ENCODE results near the gene MYO10.

The MYO10 gene

DNA sequence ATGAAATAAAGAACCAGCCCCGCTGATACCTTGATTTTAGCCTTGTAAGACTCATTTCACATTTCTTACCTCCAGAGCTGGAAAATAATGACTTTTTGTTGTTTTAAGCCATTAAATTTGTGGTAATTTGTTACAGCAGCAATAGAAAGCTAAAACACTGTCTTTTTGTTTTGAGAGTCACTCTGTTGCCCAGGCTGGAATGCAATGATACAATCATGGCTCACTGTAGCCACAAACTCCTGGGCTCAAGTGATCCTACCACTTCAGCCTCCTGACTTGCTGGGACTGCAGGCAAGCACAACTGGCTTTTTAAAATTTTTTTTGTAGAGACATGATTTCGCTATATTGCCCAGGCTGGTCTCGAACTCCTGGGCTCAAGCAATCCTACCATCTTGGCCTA, 34.7 kb upstream of the MYO10 start:
- H3K27me3 ChIP-seq (ENCODE audit: control insufficient read depth in 1 of 2, insufficient read depth in 2 of 2, low read length in 2 of 2) = no peaks in the 10 kb centered on the region
- no peak overlapping the region for H3K9ac ChIP-seq (ENCODE audit: low read depth in 1 of 2, low read length in 2 of 2)
- no peaks in the 10 kb centered on the region for H3K36me3 ChIP-seq (ENCODE audit: control insufficient read depth in 1 of 2, insufficient read depth in 2 of 2, low read length in 2 of 2)

DNA sequence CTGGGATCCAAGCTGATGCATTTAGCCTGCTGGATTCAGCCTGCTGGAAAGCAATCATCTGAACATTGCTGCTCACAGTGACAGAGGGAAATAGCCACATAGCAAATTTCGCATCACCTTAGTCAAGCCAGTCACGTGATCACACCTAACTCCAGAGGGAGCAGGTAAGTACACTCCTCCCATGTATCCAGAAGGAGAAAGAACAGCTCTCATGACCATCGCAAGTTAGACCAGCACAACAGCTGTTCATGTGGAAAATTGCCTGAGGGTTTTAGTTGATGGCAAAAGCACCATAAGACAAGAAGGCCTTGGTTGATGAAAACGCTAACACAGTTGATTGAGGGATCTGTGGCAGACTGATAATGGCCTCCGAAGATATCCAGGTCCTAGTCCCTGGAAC, 34.2 kb upstream of the MYO10 start:
- Histone ChIP-seq H3K9me3 (ENCODE audit: control insufficient read depth in 1 of 2, low read length in 2 of 2) (no peaks in the 10 kb centered on the region), H3K4me1 (ENCODE audit: control insufficient read depth in 1 of 2, insufficient read depth in 2 of 2, low read length in 2 of 2) (no peaks in the 10 kb centered on the region)

More for the DNA sequence above, 34.7 kb upstream of the MYO10 start:
- Histone ChIP-seq H3K4me1 (ENCODE audit: control insufficient read depth in 1 of 2, insufficient read depth in 2 of 2, low read length in 2 of 2) (no peaks in the 10 kb centered on the region), H3K9me3 (ENCODE audit: control insufficient read depth in 1 of 2, low read length in 2 of 2) (no peaks in the 10 kb centered on the region), H3K27ac (ENCODE audit: low read depth, low read length) (no peak overlapping the region), H3K4me3 (ENCODE audit: low read depth in 1 of 2, low read length in 2 of 2) (no peak overlapping the region)

DNA sequence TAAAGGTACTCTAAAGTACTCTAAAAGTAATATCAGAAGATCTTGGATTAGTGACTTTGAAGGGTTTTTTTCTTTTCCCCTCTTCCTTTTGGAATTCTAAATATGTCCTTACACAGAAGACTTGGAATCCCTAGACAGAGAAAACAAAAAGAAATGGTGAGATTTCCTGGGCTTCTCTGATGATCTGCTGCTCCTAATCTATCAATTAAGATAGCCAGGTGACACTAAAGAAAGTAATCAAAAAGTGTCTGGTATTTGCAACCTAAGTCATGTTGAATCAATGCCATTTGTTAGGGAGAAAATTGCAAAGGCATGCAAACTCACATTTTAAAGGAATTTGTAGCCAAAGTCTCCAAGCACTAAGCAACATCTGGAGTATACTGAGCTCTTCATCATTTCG, 29.5 kb upstream of the MYO10 start:
- Histone ChIP-seq H3K9ac (ENCODE audit: low read depth in 1 of 2, low read length in 2 of 2) (no peak overlapping the region), H3K4me1 (ENCODE audit: control insufficient read depth in 1 of 2, insufficient read depth in 2 of 2, low read length in 2 of 2) (no peaks in the 10 kb centered on the region), H3K9me3 (ENCODE audit: control insufficient read depth in 1 of 2, low read length in 2 of 2) (no peaks in the 10 kb centered on the region), H3K36me3 (ENCODE audit: control insufficient read depth in 1 of 2, insufficient read depth in 2 of 2, low read length in 2 of 2) (no peaks in the 10 kb centered on the region), H3K27me3 (ENCODE audit: control insufficient read depth in 1 of 2, insufficient read depth in 2 of 2, low read length in 2 of 2) (no peaks in the 10 kb centered on the region), H3K4me3 (ENCODE audit: low read depth in 1 of 2, low read length in 2 of 2) (no peak overlapping the region), H3K27ac (ENCODE audit: low read depth, low read length) (no peak overlapping the region)

More for the DNA sequence above, 34.2 kb upstream of the MYO10 start:
- H3K27me3 ChIP-seq (ENCODE audit: control insufficient read depth in 1 of 2, insufficient read depth in 2 of 2, low read length in 2 of 2) = no peaks in the 10 kb centered on the region
- H3K36me3 ChIP-seq (ENCODE audit: control insufficient read depth in 1 of 2, insufficient read depth in 2 of 2, low read length in 2 of 2) = no peaks in the 10 kb centered on the region
- H3K27ac ChIP-seq (ENCODE audit: low read depth, low read length) = no peak overlapping the region
- no peak overlapping the region for H3K4me3 ChIP-seq (ENCODE audit: low read depth in 1 of 2, low read length in 2 of 2)
- H3K9ac ChIP-seq (ENCODE audit: low read depth in 1 of 2, low read length in 2 of 2) = no peak overlapping the region

DNA sequence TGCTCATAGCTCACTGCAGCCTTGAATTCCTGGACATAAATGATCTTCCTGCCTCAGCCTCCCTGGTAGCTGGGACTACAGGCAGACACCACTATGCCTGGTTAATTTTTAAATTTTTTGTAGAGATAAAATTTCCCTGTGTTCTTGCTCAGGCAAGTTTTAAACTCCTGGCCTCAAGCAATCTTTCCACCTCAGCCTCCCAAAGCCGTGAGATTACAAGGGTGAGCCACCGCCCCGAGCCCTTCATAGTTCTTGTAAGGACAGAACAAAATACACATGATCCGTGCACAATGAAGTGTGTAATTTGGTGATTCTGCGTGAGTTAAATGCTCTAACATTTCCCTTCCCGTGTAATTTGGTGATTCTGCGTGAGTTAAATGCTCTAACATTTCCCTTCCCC, 27.7 kb upstream of the MYO10 start:
- no peaks in the 10 kb centered on the region for H3K9me3 ChIP-seq (ENCODE audit: control insufficient read depth in 1 of 2, low read length in 2 of 2)
- no peaks in the 10 kb centered on the region for H3K27me3 ChIP-seq (ENCODE audit: control insufficient read depth in 1 of 2, insufficient read depth in 2 of 2, low read length in 2 of 2)

DNA sequence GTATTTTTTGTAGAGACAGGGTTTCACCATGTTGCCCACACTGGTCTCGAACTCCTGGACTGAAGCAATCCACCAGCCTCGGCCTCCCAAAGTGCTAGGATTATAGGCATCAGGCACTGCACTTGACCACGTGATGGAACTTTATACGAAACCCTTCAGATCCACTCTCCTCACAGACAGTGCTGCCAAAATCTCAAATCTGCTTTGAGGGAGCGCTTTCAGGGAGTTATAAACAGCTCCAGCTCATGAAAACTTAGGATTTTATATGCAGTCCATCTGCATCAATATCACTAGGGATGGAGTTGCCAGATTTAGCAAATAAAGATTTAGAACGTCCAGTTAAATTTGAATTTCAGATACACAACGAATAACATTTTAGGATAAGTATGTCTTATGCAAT, 25.0 kb upstream of the MYO10 start:
- Histone ChIP-seq H3K4me3 (ENCODE audit: low read depth in 1 of 2, low read length in 2 of 2) (no peak overlapping the region), H3K9ac (ENCODE audit: low read depth in 1 of 2, low read length in 2 of 2) (no peak overlapping the region), H3K9me3 (ENCODE audit: control insufficient read depth in 1 of 2, low read length in 2 of 2) (no peaks in the 10 kb centered on the region), H3K27ac (ENCODE audit: low read depth, low read length) (no peak overlapping the region), H3K4me1 (ENCODE audit: control insufficient read depth in 1 of 2, insufficient read depth in 2 of 2, low read length in 2 of 2) (no peaks in the 10 kb centered on the region), H3K27me3 (ENCODE audit: control insufficient read depth in 1 of 2, insufficient read depth in 2 of 2, low read length in 2 of 2) (no peaks in the 10 kb centered on the region), H3K36me3 (ENCODE audit: control insufficient read depth in 1 of 2, insufficient read depth in 2 of 2, low read length in 2 of 2) (no peaks in the 10 kb centered on the region)

More for the DNA sequence above, 27.7 kb upstream of the MYO10 start:
- H3K4me1 ChIP-seq (ENCODE audit: control insufficient read depth in 1 of 2, insufficient read depth in 2 of 2, low read length in 2 of 2) = no peaks in the 10 kb centered on the region
- no peak overlapping the region for H3K9ac ChIP-seq (ENCODE audit: low read depth in 1 of 2, low read length in 2 of 2)
- H3K4me3 ChIP-seq (ENCODE audit: low read depth in 1 of 2, low read length in 2 of 2) = no peak overlapping the region
- H3K27ac ChIP-seq (ENCODE audit: low read depth, low read length) = no peak overlapping the region
- no peaks in the 10 kb centered on the region for H3K36me3 ChIP-seq (ENCODE audit: control insufficient read depth in 1 of 2, insufficient read depth in 2 of 2, low read length in 2 of 2)

DNA sequence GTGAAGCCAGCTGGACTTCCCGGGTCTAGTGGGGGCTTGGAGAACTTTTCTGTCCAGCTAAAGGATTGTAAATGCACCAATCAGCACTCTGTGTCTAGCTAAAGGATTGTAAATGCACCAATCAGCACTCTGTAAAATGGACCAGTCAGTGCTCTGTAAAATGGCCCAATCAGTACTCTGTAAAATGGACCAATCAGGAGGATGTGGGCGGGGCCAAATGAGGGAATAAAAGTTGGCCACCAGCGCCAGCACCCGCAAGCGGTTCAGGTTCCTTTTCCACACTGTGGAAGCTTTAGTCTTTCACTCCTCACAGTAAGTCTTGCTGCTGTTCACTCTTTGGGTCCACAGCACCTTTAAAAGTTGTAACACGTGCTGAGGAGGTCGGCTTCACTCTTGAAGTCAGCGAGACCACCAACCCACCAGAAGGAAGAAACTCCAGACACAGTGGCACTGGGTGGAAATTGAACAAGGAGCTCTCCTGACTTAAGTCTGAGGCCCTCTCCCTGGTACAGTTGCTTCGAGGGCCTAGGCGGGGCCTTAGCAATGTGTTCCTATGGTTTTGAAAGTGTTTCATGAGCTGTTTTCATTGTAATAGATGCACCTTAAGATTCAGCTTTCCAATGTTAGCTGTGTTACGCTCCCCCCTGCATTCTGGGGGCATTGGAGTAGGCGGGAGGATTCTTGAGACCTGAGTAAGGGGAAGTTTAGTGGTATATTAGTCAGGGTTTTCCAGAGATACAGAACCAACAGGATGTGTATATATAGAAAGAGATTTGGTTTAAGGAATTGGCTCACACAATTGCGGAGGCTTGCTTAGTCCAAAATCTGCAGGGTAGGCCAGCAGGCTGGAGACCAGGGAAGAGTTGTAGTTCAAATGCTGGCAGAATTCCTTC, 21.5 kb upstream of the MYO10 start:
- Histone ChIP-seq H3K9ac (ENCODE audit: low read depth in 1 of 2, low read length in 2 of 2) (no peak overlapping the region), H3K27me3 (ENCODE audit: control insufficient read depth in 1 of 2, insufficient read depth in 2 of 2, low read length in 2 of 2) (no peaks in the 10 kb centered on the region), H3K4me3 (ENCODE audit: low read depth in 1 of 2, low read length in 2 of 2) (no peak overlapping the region), H3K9me3 (ENCODE audit: control insufficient read depth in 1 of 2, low read length in 2 of 2) (no peaks in the 10 kb centered on the region), H3K36me3 (ENCODE audit: control insufficient read depth in 1 of 2, insufficient read depth in 2 of 2, low read length in 2 of 2) (no peaks in the 10 kb centered on the region), H3K27ac (ENCODE audit: low read depth, low read length) (no peak overlapping the region), H3K4me1 (ENCODE audit: control insufficient read depth in 1 of 2, insufficient read depth in 2 of 2, low read length in 2 of 2) (peaks cover 0 to 6% of the 10 kb centered on the region in 2 donors)

DNA sequence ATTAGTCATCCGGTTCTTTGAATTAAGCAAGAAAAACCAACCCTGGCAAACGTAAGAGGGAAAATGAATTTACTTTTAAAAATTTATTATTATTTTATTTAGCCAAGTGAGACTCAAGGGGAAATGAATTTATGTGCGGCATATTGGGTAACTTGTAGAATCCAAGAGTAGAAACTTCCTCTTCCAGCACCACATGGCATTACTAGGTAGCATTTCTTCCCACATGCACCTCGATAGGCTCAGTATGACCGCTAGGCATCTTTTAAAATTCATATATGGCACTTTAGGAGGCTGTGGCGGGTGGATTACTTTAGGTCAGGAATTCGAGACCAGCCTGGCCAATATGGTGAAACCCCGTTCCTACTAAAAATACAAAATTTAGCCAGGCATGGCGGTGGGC, 17.6 kb upstream of the MYO10 start:
- Histone ChIP-seq H3K27ac (ENCODE audit: low read depth, low read length) (no peak overlapping the region), H3K4me3 (ENCODE audit: low read depth in 1 of 2, low read length in 2 of 2) (no peak overlapping the region), H3K36me3 (ENCODE audit: control insufficient read depth in 1 of 2, insufficient read depth in 2 of 2, low read length in 2 of 2) (no peaks in the 10 kb centered on the region), H3K9ac (ENCODE audit: low read depth in 1 of 2, low read length in 2 of 2) (no peak overlapping the region), H3K27me3 (ENCODE audit: control insufficient read depth in 1 of 2, insufficient read depth in 2 of 2, low read length in 2 of 2) (no peaks in the 10 kb centered on the region), H3K9me3 (ENCODE audit: control insufficient read depth in 1 of 2, low read length in 2 of 2) (no peaks in the 10 kb centered on the region), H3K4me1 (ENCODE audit: control insufficient read depth in 1 of 2, insufficient read depth in 2 of 2, low read length in 2 of 2) (peaks cover 0 to 9% of the 10 kb centered on the region in 2 donors)

DNA sequence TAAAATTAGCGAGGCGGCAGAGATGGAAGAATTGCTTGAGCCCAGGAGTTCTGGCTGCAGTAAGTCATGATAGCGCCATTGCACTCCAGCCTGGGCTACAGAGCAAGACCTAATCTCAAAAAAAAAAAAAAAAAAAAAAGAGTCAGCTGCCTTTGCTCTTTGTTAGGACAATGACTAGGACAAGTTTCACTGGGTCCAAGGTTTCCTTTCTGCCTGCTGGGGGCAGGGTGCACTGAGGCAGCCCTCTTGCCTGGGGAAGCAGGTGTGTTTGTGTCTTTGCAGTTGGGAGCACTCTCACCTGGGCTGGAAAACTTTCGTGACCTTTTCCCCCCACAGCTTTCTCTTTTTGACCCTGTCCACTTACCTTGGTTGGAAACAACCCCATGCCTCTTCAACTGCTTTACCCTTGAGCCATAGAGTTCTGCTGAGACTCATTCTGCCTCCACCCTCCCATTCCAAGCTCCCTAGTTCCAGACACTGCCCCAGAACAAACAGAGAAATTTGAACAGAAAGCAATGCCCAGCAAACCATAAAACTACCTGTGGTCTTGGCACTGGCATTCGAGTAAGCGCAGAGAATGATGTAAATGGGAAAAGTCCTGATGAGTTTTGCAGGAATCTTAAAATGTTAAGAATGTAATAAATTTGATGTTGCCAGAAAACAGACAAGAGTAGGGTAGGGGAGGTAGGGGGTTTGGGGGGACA, 17.0 kb upstream of the MYO10 start:
- H3K36me3 ChIP-seq (ENCODE audit: control insufficient read depth in 1 of 2, insufficient read depth in 2 of 2, low read length in 2 of 2) = no peaks in the 10 kb centered on the region
- H3K27ac ChIP-seq (ENCODE audit: low read depth, low read length) = no peak overlapping the region
- no peak overlapping the region for H3K4me3 ChIP-seq (ENCODE audit: low read depth in 1 of 2, low read length in 2 of 2)
- H3K9me3 ChIP-seq (ENCODE audit: control insufficient read depth in 1 of 2, low read length in 2 of 2) = no peaks in the 10 kb centered on the region
- H3K4me1 ChIP-seq (ENCODE audit: control insufficient read depth in 1 of 2, insufficient read depth in 2 of 2, low read length in 2 of 2) = peaks cover 0 to 9% of the 10 kb centered on the region in 2 donors
- H3K9ac ChIP-seq (ENCODE audit: low read depth in 1 of 2, low read length in 2 of 2) = no peak overlapping the region
- no peaks in the 10 kb centered on the region for H3K27me3 ChIP-seq (ENCODE audit: control insufficient read depth in 1 of 2, insufficient read depth in 2 of 2, low read length in 2 of 2)

DNA sequence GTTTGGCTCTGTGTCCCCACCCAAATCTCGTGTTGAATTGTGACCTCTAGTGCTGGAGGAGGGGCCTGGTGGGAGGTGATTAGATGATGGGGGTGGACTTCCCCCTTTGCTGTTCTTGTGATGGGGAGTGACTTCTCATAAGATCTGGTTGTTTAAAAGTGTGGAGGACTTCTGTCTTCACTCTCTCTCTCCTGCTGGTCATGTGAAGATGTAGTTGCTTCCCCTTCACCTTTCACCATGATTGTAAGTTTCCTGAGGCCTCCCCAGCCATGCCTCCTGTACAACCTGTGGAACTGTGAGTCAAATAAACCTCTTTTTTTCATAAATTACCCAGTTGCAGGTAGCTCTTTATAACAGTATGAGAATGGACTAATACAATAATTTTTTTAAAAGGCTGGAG, 10.6 kb upstream of the MYO10 start:
- Histone ChIP-seq H3K36me3 (ENCODE audit: control insufficient read depth in 1 of 2, insufficient read depth in 2 of 2, low read length in 2 of 2) (no peaks in the 10 kb centered on the region), H3K27me3 (ENCODE audit: control insufficient read depth in 1 of 2, insufficient read depth in 2 of 2, low read length in 2 of 2) (no peaks in the 10 kb centered on the region), H3K4me1 (ENCODE audit: control insufficient read depth in 1 of 2, insufficient read depth in 2 of 2, low read length in 2 of 2) (no peaks in the 10 kb centered on the region), H3K9me3 (ENCODE audit: control insufficient read depth in 1 of 2, low read length in 2 of 2) (peaks cover 2 to 9% of the 10 kb centered on the region in 2 donors), H3K27ac (ENCODE audit: low read depth, low read length) (no peak overlapping the region), H3K9ac (ENCODE audit: low read depth in 1 of 2, low read length in 2 of 2) (no peak overlapping the region), H3K4me3 (ENCODE audit: low read depth in 1 of 2, low read length in 2 of 2) (no peak overlapping the region)

DNA sequence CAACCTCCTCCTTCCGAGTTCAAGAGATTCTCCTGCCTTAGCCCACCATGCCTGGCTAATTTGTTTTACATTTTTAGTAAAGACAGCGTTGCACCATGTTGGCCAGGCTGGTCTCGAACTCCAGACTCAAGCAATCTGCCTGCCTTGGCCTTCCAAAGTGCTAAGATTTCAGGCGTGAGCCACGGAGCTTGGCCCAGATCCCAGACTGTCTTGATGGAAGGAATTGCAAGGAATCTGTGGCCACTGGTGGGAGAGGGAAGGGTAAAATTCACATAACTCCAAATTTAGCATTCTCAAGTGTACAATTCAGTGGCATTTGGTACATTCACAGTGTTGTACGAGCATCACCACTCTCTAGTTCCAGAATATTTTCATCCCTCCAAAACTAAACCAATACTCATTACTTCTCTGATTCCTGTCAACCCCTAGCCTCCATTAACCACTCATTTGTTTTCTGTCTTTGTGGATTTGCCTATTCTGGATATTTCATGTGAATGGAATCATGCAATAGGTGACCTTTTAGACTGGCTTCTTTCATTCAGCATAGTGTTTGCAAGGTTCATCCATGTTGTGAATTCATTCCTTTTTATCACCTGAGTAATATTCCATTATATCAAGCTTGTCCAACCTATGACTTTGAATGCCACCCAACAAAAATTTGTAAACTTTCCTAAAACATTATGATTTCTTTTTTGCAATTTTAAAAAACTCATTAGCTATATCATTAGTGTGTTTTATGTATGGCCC, 8.9 kb upstream of the MYO10 start:
- Histone ChIP-seq H3K27me3 (ENCODE audit: control insufficient read depth in 1 of 2, insufficient read depth in 2 of 2, low read length in 2 of 2) (no peaks in the 10 kb centered on the region), H3K4me3 (ENCODE audit: low read depth in 1 of 2, low read length in 2 of 2) (no peak overlapping the region), H3K27ac (ENCODE audit: low read depth, low read length) (no peak overlapping the region), H3K9me3 (ENCODE audit: control insufficient read depth in 1 of 2, low read length in 2 of 2) (peaks cover 2 to 9% of the 10 kb centered on the region in 2 donors), H3K9ac (ENCODE audit: low read depth in 1 of 2, low read length in 2 of 2) (no peak overlapping the region), H3K36me3 (ENCODE audit: control insufficient read depth in 1 of 2, insufficient read depth in 2 of 2, low read length in 2 of 2) (no peaks in the 10 kb centered on the region), H3K4me1 (ENCODE audit: control insufficient read depth in 1 of 2, insufficient read depth in 2 of 2, low read length in 2 of 2) (no peaks in the 10 kb centered on the region)
